ENCODE data around the gene NR6A1.

DNA sequence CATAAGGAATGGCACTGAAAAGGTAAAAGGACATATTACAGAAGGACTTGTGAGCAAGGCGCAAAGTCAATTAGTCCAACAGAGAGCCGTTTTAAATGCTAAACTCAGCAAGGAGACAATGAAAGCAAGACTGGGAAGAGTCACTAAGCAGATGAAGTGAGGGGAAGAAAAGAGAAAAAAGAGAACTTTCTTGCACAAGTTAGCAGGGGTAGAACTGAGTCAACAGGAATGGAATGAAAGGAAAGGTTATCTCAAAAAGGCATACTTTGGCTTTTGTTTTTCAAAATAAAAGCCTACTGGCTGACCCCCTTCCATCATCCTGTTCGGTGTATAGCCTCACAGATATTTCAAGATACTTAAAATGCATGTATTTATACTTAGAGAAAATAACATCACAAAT lies 75.0 kb downstream of the NR6A1 start:
- no peak for TF ChIP-seq POLR2AphosphoS5 (IDR thresholded peaks at IDR 0.05; ENCODE audit: low read depth, low read length)
- no peak for TF ChIP-seq POLR2A (IDR thresholded peaks at IDR 0.05; ENCODE audit: low read depth, low read length)

Measured in GM12892 (cell line).